Neural progenitor cell (in vitro differentiated cells): Measurements from ENCODE around the gene DNAJC22. TPM values are rescaled to one million over a fixed set of nuclear protein-coding genes. Genes with fewer than 3 reads are reported as not detected.

Experiments
- DNase-seq: peaks from one replicate; pipeline ENCODE4 v3.0.0-alpha.2; 2016; ENCODE audit warnings: low spot score
- H2AFZ ChIP-seq: fragments of 200-600 bp; sonication (generic); replicated peaks from 2 replicates; pipeline ENCODE4 v1.6.1; 2016; ENCODE audit warnings: antibody characterized with exemption
- H3F3A ChIP-seq: fragments of 200-600 bp; sonication (generic); 2 replicates; pipeline ENCODE4 v1.6.1; 2016; ENCODE audit warnings: antibody characterized with exemption, low read depth
- H3K27ac ChIP-seq: fragments of 200-600 bp; sonication (generic); 2 replicates; pipeline ENCODE4 v1.5.1; 2016; ENCODE audit warnings: mild to moderate bottlenecking
- H3K27me3 ChIP-seq: fragments of 200-600 bp; sonication (generic); 2 replicates; pipeline ENCODE4 v1.6.1; 2016; ENCODE audit warnings: mild to moderate bottlenecking, moderate library complexity
- H3K36me3 ChIP-seq: fragments of 200-600 bp; sonication (generic); 2 replicates; pipeline ENCODE4 v1.5.1; 2016
- H3K4me1 ChIP-seq: fragments of 200-600 bp; sonication (generic); 2 replicates; pipeline ENCODE4 v1.6.1; 2016; ENCODE audit warnings: mixed run types
- H3K4me2 ChIP-seq: fragments of 200-600 bp; sonication (generic); 2 replicates; pipeline ENCODE4 v1.6.1; 2016
- H3K4me3 ChIP-seq: fragments of 200-600 bp; sonication (generic); 2 replicates; pipeline ENCODE4 v1.5.1; 2016
- H3K79me2 ChIP-seq: fragments of 200-600 bp; sonication (generic); 2 replicates; pipeline ENCODE4 v1.6.1; 2016; ENCODE audit warnings: low read depth
- H3K9ac ChIP-seq: fragments of 200-600 bp; sonication (generic); 2 replicates; pipeline ENCODE4 v1.6.1; 2016
- H3K9me3 ChIP-seq: fragments of 200-600 bp; sonication (generic); 2 replicates; pipeline ENCODE4 v1.5.1; 2016; ENCODE audit warnings: low read depth
- H4K20me1 ChIP-seq: fragments of 200-600 bp; sonication (generic); 2 replicates; pipeline ENCODE4 v1.6.1; 2016; ENCODE audit warnings: low read depth
- H3K27ac Mint-ChIP-seq: 3 replicates; pipeline ENCODE4 v1.8.0; 2021; ENCODE audit warnings: mixed read lengths
- H3K27me3 Mint-ChIP-seq: 2 replicates; pipeline ENCODE4 v1.8.0; 2022; ENCODE audit warnings: low read depth, mild to moderate bottlenecking, inconsistent platforms, moderate library complexity, mixed read lengths; ENCODE audit not compliant: insufficient read depth
- H3K36me3 Mint-ChIP-seq: 3 replicates; pipeline ENCODE4 v1.8.0; 2021; ENCODE audit warnings: mixed read lengths
- H3K4me1 Mint-ChIP-seq: 3 replicates; pipeline ENCODE4 v1.8.0; 2021; ENCODE audit warnings: mixed read lengths
- H3K4me3 Mint-ChIP-seq: 3 replicates; pipeline ENCODE4 v1.8.0; 2021; ENCODE audit warnings: mild to moderate bottlenecking, moderate library complexity, mixed read lengths
- H3K9me3 Mint-ChIP-seq: 3 replicates; pipeline ENCODE4 v1.8.0; 2020; ENCODE audit warnings: mixed read lengths
- EZH2 ChIP-seq: fragments of 200-600 bp; sonication (generic); IDR thresholded peaks from 2 replicates; pipeline ENCODE4 v1.6.1; 2017; ENCODE audit warnings: antibody characterized with exemption, mild to moderate bottlenecking, moderate library complexity
- EZH2phosphoT487 ChIP-seq: fragments of 200-600 bp; sonication (generic); IDR thresholded peaks from 2 replicates; pipeline ENCODE4 v1.6.1; 2017; ENCODE audit warnings: antibody characterized with exemption
- total RNA-seq: library from RNA; depleted of rRNA; stranded (reverse); fragments of >200 nt; gene quantifications from 2 replicates; pipeline ENCODE4 v1.2.3, GENCODE V29; 2015; ENCODE audit warnings: low replicate concordance
- TF ChIP-seq, protein P1 (sequence below): fragments of 200-600 bp; sonication (generic); IDR thresholded peaks from 2 replicates; pipeline ENCODE4 v1.5.1; 2017; ENCODE audit warnings: antibody characterized with exemption, mild to moderate bottlenecking

DNAJC22 gene
- total RNA-seq, 1 donor from 2014 or later = 0.39 TPM

DNA sequence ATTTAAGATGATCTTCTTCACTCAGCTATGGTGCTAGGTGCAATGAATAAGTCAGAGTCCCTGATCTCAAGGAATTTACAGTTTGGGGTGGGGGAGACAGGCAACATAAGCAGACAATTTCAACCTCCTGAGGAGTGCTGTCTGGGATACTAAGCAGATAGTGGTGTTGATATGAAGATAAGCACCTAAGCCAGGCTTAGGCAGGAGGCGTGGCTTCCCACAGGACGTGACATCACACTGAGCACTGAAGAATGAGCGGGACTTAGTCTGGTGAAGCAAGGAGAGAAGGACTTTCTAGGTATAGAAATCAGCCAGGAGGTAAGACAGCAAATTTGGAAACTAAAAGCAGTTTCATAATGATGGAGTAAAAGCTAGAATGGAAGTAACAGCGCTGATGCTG lies 44.9 kb upstream of the DNAJC22 start:
- peaks cover 35% of the 10 kb centered on the region for H3K27me3 Mint-ChIP-seq
- Histone ChIP-seq H3F3A (peaks cover 5% of the 10 kb centered on the region), H3K27me3 (peaks cover 74% of the 10 kb centered on the region), H4K20me1 (peaks cover 9% of the 10 kb centered on the region), H3K36me3 (no peaks in the 10 kb centered on the region), H3K4me1 (no peaks in the 10 kb centered on the region), H3K9me3 (no peaks in the 10 kb centered on the region), H3K4me2 (no peak overlapping the region), H2AFZ (no peak overlapping the region), H3K79me2 (no peaks in the 10 kb centered on the region), H3K9ac (no peak overlapping the region), H3K27ac (no peak overlapping the region), H3K4me3 (no peak overlapping the region)
- TF ChIP-seq EZH2 (no peak), EZH2phosphoT487 (no peak)
- TF ChIP-seq, protein P1, sequence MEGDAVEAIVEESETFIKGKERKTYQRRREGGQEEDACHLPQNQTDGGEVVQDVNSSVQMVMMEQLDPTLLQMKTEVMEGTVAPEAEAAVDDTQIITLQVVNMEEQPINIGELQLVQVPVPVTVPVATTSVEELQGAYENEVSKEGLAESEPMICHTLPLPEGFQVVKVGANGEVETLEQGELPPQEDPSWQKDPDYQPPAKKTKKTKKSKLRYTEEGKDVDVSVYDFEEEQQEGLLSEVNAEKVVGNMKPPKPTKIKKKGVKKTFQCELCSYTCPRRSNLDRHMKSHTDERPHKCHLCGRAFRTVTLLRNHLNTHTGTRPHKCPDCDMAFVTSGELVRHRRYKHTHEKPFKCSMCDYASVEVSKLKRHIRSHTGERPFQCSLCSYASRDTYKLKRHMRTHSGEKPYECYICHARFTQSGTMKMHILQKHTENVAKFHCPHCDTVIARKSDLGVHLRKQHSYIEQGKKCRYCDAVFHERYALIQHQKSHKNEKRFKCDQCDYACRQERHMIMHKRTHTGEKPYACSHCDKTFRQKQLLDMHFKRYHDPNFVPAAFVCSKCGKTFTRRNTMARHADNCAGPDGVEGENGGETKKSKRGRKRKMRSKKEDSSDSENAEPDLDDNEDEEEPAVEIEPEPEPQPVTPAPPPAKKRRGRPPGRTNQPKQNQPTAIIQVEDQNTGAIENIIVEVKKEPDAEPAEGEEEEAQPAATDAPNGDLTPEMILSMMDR = no peak
- H3K36me3 Mint-ChIP-seq = no peaks in the 10 kb centered on the region
- no peak overlapping the region for H3K27ac Mint-ChIP-seq
- H3K4me3 Mint-ChIP-seq = no peak overlapping the region
- no peak for DNase-seq
- H3K9me3 Mint-ChIP-seq = peaks cover 2% of the 10 kb centered on the region
- H3K4me1 Mint-ChIP-seq = peaks cover 7% of the 10 kb centered on the region

DNA sequence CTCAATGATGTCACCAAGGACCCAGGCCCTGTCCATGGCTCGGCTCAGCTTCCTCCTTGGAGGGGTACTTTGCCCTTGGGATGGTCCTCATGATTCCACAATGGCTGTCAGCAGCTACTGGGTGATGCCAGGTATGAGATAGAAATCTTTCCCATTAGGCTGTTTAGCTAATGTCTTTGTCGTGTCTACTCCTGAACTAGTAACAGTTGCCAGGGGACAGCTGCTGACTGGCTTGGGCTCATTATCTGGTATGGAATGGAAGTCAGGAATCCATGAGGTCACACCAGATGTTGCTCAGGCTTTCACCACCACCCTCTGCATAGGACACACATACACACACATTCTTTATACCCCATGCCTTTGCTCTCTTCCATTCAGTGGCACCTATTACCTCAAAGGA lies 42.5 kb upstream of the DNAJC22 start:
- H3K9me3 ChIP-seq = no peaks in the 10 kb centered on the region
- Mint-ChIP-seq H3K4me1 (no peaks in the 10 kb centered on the region), H3K27ac (no peak overlapping the region), H3K9me3 (no peaks in the 10 kb centered on the region), H3K4me3 (no peak overlapping the region), H3K27me3 (peaks cover 15% of the 10 kb centered on the region), H3K36me3 (no peaks in the 10 kb centered on the region)
- no peak overlapping the region for H3K4me2 ChIP-seq
- peaks cover 56% of the 10 kb centered on the region for H3K27me3 ChIP-seq
- H3K79me2 ChIP-seq = no peaks in the 10 kb centered on the region
- no peak overlapping the region for H2AFZ ChIP-seq
- no peak overlapping the region for H3K27ac ChIP-seq
- no peaks in the 10 kb centered on the region for H4K20me1 ChIP-seq
- H3K36me3 ChIP-seq = no peaks in the 10 kb centered on the region
- H3K9ac ChIP-seq = no peak overlapping the region
- no peaks in the 10 kb centered on the region for H3F3A ChIP-seq
- H3K4me1 ChIP-seq = no peaks in the 10 kb centered on the region
- no peak for DNase-seq
- H3K4me3 ChIP-seq = no peak overlapping the region
- TF ChIP-seq EZH2phosphoT487 = no peak
- no peak for TF ChIP-seq EZH2
- TF ChIP-seq, protein P1 = no peak

GRCh38 chr12:49305762-49306510 lies 40.8 kb upstream of the DNAJC22 start:
- Histone ChIP-seq H3F3A (no peaks in the 10 kb centered on the region), H3K36me3 (no peaks in the 10 kb centered on the region), H3K9me3 (no peaks in the 10 kb centered on the region), H2AFZ (no peak overlapping the region), H3K4me3 (no peak overlapping the region), H4K20me1 (no peaks in the 10 kb centered on the region), H3K27ac (no peak overlapping the region), H3K4me2 (no peak overlapping the region), H3K27me3 (peaks cover 41% of the 10 kb centered on the region), H3K4me1 (no peaks in the 10 kb centered on the region), H3K79me2 (no peaks in the 10 kb centered on the region), H3K9ac (no peak overlapping the region)
- DNase-seq = no peak
- Mint-ChIP-seq H3K4me3 (no peak overlapping the region), H3K9me3 (no peaks in the 10 kb centered on the region), H3K4me1 (no peaks in the 10 kb centered on the region), H3K27ac (no peak overlapping the region), H3K27me3 (peaks cover 12% of the 10 kb centered on the region), H3K36me3 (no peaks in the 10 kb centered on the region)
- no peak for TF ChIP-seq EZH2phosphoT487
- TF ChIP-seq, protein P1 = no peak
- TF ChIP-seq EZH2 = no peak
